Gastrocnemius medialis (tissue), 4 donors: Measurements from ENCODE around the gene BSDC1.

ENCODE experiments used
- CTCF ChIP-seq, 5 experiments: fragments of 450-650 bp in 3 of 5; fragments of 200-600 bp in 2 of 5; sonication (generic) in 2 of 5; IDR thresholded peaks in 4 of 5; conservative IDR thresholded peaks in 1 of 5; 1 replicate in 4 of 5; 2 replicates in 1 of 5; pipeline ENCODE4 v1.5.1; 2016 to 2019; ENCODE audit warnings: antibody characterized with exemption in 5 of 5, mild to moderate bottlenecking in 3 of 5, moderate library complexity in 3 of 5
- POLR2A ChIP-seq, 2 donors: fragments of 450-650 bp; IDR thresholded peaks; one replicate each; pipeline ENCODE4 v1.6.1; 2017; ENCODE audit warnings: antibody characterized with exemption in 2 of 2, mild to moderate bottlenecking in 2 of 2, moderate library complexity in 2 of 2

- TF ChIP-seq CTCF (IDR thresholded peaks at IDR 0.05 in 4 of 5, conservative IDR thresholded peaks at IDR 0.05 in 1 of 5) (peak in 1 of 5 experiments; percentile 11), POLR2A (IDR thresholded peaks at IDR 0.05) (no peak)
These were observed 720 bp upstream of the BSDC1 start for GRCh38 chr1:32394890-32395432.
